ENCODE results near the gene MASP2.
"Not testable (repeated sequence)": the region's sequence is repeated elsewhere in the genome, so short reads cannot be mapped to it uniquely, and the experiment has no call there.

The MASP2 gene

GRCh38 chr1:11058026-11058425, 11.0 kb upstream of the MASP2 start:
- DNase-seq, result no peak

DNA sequence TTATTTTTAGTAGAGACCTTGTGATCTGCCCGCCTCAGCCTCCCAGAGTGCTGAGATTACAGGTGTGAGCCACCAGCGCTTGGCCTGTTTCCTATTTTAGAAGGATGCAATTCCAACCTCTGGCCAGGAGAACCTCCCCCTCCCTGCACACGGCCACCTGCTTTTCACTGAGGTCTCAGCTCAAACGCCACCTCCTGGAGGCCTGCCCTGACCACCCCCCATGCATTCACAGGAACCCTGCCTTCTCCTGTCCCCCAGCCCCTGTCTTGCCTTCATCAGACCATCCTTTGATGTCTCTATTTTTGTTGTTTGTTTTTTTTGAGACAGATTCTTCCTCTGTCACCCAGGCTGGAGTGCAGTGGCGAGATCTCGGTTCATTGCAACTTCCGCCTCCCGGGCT, 10.4 kb upstream of the MASP2 start:
- no peak for DNase-seq

- no peak for DNase-seq
Measured at GRCh38 chr1:11056504-11056903, 9.5 kb upstream of the MASP2 start.

- no peak for DNase-seq
Measured at GRCh38 chr1:11055676-11056075, 8.6 kb upstream of the MASP2 start.

GRCh38 chr1:11054666-11055065, 7.6 kb upstream of the MASP2 start:
- no peak for DNase-seq

DNA sequence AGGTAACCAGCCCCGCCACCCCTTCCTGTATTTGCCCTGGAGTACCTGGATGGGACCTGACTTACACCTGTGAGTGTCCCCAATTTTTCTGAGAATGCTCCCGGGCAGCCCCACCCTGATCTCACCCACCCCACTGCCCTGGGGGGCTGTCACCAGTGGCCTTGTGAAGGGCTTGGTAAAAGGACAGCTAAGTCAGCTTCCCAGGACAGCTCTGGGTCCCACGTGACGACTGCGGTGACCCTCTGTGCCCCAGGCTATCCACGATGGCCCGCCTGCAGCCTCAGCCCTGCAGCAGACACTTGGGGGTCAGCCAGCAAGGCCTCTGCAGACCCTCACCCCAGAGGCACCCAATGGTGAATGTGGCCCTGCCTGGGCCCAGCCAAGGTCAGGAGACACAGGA, 7.1 kb upstream of the MASP2 start:
- DNase-seq, result no peak

DNA sequence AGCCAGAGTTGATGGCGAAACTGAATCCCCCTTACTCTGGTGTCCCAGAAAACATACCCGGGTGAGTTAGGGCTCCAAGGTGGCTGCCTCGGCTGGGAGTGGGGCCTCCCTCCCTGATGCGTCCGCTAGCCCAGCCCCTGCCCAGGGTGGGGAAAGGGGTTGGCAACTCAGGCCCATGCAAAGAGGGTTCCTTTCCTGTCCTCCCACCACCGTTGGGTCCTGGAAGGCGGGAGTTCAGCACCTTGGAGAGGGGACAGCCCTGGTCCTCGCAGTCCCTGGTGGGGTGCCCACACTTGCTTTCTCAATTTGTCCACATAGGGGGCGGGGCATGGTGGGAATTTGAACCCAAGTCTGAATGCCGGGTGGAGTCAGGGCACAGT, 6.7 kb upstream of the MASP2 start:
- no peak for DNase-seq

DNA sequence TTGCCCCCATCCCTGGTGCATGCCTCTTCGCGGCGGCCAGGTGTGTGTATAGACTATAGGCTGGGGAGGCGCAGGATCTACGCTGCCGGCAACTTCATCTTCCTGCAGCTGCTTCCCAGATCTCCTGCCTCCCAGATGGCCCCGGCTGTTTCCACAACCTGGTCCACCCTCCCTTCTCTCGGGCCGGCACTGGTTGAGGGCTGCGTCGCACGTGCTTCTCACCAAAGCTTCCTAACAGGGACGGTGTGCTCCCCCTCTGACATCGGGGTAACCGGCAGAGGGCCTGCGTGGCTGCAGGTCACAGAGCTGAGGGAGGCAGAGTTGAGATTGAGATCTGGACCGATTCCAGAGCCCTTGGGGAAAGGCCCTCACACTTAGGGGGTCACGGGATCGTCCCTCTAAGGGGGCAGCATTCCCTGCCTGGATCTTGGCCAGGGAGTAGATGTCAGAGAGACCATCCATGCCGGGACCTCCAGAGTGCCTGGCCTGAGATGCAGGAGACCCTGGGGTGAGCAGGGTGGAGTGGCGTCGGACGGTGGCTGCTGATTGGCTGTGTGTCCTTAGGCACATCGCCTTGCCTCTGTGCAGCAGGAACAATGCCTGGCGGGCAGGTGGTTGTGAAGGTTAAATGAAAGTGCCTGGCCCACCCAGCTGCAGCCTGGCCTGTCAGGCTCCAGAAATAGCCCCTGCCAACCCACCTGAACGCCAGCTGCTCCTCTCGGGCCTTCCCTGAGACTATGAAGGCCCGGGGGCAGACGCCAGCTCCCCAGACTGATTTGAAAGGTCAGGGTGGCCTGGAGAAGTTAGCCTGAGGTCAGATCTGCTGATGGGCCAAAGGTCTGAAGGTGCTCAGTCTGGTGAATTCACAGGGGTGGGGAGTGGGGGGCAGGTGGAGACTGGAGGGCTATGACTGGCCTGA, 6.1 kb upstream of the MASP2 start:
- DNase-seq, result no peak

DNA sequence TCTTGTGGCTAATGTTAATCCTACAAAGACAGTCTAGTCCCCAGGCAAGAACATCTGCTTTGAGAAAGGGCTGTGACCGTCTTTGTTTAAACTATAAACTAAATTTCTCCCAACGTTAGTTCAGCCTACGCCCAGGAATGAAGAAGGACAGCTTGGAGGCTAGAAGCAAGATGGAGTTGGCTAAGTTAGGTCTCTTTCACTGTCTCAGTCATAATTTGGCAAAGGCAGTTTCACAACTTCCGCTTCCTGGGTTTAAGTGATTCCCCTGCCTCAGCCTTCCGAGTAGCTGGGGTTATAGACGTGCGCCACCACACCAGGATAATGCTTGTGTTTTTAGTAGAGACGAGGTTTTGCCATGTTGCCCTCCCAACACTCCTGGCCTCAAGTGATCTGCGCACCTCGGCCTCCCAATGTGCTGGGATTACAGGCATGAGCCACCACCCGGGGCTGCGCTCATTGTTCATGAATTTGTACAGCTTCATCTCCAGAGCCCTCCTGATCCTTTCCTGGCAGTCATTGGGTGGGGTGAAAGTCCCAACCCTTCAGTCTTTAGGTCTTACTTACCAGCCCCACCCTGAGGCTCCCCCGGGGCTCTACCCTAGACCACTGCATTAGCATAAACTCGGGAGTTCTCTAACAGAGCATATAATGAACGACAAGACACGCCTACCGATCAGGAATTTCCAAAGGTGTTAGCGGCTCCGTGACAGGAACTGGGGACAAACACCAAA, 4.9 kb upstream of the MASP2 start:
- no peak for DNase-seq

DNA sequence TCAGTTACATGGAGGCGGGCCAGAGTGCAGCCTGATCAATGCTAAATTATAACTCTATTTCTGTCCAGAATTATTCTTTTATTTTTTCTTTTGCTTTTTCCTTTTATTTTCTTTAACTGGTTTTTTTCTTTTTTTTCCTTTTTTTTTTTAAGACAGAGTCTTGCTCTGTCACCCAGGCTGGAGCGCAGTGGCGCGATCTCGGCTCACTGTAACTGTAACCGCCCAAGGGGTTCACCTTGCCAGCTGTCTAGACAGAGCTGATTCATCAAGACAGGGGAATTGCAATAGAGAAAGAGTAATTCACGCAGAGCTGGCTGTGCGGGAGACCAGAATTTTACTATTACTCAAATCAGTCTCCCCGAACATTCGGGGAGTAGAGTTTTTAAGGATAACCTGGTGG, 4.1 kb upstream of the MASP2 start:
- DNase-seq, result not testable (repeated sequence)

DNA sequence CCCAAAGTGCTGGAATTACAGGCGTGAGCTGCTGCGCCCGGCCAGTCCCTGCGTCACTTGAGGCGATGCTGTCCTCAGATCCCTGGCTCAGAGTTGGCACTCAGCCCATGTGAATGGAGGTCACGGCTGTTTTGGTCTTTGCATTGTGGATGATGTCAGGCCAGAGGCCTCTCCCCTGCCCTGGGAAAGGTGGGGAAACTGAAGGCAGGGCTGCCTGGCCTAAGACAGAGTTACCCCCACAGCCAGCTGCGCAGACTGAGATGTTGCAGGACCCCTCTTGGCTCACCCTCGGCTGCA, 821 bp downstream of the MASP2 start:
- DNase-seq, result no peak

GRCh38 chr1:11045428-11046269, 1.4 kb downstream of the MASP2 start:
- DNase-seq, result no peak

DNA sequence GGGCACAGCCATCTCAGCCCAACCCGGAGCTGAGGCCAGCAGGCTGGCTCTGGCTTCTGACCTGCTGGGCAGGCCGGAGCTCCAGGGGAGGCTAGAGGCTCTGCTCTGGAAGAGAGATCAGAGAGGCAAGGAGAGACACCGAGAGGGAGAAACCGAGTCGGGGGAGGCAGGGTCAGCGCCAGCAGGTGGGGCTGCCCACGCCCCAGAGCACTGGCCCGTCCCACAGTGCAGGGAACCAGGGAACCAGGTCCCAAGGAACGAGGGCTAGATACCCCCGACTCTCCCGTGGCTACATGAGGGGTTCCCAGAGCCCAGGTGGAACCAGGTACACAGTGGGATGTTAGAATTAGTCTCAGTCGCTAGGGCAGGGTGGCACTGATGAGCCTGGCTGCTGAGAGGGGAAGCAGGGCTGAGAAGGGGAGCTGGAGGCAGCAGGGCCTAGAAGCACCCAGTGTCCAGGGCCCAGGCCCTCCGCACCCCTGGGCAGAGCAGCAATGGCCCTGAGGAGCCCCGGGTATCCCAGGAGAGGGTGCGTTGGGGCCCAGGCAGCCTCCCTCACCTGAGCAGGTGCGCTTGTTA, 2.1 kb downstream of the MASP2 start:
- no peak for DNase-seq

DNA sequence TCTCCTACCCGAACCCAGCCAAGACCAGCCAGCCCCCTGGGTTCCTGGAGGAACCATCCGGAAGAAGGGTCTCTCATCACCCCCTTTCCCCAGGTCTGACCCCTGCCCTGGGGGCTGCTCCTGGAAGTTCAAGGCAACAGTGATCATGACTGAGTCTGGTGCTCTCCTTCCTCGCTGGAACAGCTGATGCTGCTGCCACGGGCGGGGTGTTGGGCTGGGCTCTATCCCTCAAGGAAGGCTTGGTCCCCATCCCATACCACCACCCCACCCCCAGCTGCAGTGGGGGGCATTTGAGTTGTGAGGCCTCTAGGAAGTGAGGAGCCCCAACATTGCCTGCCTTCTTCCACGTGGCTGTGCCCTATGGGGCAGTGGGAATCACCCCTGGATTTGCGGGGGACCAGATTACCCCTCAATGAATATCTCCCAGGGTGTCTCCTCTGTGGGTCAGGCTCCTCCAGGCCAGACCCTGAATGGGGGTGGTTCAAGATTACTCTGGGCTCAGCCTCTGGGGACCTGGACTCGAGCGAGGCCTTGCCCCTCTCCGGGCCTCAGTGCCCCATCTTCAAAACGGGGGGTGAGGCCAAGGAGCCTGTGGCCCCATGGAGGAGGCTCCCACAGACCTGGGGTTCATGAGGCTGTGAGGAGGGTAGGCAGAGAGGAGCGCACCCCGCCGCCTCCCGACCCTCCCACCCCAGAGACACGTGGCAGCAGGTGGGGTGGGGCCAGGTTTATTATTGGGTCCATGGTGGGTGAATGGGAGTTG, 2.8 kb downstream of the MASP2 start:
- no peak for DNase-seq

DNA sequence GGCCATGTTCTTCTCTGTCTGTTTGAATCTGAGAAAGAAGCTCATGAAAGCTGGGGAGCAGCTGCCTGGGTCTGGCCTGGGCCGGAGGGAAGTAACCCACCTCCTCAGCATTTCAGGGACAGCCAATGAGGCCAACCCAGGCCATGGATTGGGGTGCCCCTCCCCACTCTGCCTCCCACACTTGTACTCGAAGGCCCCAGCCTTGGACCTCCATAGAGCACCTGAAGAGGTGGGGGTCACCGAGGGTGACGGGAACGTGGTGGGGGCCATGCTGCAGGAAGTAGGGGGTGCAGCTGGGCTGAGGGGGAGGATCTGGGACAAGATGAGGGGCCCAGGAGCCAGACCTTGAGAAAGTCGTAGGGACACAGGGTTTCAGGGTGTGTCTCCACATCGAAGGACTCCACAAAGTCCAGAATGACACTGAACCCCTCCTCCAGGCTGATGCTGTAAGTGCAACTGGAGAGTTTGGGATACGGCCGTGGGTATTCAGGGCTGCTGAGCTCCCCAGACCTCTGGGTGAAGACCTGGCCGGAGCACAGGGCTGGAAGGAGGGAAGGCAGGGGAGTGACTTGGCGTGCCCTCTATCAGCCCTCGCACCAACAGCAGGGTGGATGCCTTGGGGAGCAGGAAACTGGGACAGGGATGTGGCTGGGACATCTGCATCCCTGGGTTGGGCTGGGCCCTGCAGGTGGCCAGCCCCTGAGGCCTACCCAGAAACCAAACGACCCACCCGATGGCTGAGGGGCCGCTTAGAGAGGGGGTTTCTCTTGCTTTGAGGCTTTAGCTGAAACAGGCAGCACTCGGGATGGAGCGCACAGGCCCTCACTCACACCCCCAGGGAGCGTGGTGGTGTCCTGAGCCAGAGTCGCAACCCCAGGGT, 3.8 kb downstream of the MASP2 start:
- DNase-seq, result peak; percentile 45

GRCh38 chr1:11042065-11042464, 5.0 kb downstream of the MASP2 start:
- DNase-seq, result no peak

DNA sequence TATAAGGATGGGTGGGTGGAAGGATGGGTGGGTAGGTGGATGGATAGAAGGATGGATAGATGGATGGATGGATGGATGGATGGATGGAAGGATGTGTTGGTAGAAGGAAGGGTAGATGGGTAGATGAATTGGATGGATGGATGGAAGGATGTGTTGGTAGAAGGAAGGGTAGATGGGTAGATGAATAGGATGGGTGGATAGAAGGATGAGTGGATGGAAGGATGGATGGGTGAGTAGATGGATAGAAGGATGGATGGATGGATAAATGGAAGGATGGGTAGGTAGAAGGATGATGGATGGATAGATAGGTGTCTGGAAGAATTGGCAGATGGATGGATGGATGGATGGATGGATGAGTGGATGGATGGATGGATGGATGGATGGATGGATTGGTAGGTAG, 6.0 kb downstream of the MASP2 start:
- no peak for DNase-seq

DNA sequence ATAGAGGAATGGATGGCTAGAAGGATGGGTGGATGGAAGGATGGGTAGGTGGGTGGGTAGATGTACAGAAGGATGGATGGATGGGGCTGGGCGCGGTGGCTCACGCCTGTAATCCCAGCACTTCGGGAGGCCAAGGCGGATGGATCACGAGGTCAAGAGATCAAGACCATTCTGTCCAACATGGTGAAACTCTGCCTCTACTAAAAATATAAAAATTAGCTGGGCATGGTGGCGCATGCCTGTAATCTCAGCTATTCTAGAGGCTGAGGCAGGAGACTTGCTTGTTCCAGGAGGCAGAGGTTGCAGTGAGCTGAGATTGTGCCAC, 7.0 kb downstream of the MASP2 start:
- DNase-seq, result not testable (repeated sequence)

DNA sequence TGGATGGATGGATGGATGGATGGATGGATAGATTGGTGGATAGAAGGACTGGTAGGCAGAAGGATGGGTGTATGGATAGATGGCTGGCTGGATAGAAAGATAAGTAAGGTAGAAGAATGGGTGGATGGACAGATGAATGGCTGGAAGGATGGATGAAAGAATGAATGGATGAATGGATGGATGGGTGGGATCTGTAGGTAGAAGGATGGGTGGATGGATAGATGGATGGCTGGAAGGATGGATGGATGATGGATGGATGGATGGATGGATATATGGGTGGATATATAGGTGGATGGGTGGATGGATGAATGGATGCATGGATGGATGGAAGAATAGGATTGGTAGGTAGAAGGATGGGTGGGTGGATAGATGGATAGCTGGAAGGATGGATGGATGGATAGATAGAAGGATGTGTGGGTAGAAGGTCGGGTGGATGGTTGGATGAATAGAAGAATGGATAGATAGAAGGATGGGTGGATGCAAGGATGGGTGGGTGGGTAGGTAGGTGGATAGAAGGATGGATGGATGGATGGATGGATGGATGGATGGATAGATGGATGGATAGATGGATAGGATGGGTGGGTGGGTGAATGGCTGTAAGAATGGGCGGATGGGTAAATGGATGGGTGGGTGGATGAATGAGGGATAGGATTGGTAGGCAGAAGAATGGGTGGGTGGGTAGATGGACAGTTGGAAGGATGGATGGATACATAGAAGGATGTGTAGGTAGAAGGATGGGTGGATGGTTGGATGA, 7.5 kb downstream of the MASP2 start:
- no peak for DNase-seq

- peak; percentile 96 for DNase-seq
Measured at GRCh38 chr1:11037740-11038182, 9.3 kb downstream of the MASP2 start.

Measured in activated CD8-positive, alpha-beta memory T cell treated with anti-CD3 and anti-CD28 coated beads, Interleukin-2, amount 50 U/mL, for 48 hours (primary cell).